ENCODE measurements around the gene ADORA2A.

The ADORA2A gene

DNA sequence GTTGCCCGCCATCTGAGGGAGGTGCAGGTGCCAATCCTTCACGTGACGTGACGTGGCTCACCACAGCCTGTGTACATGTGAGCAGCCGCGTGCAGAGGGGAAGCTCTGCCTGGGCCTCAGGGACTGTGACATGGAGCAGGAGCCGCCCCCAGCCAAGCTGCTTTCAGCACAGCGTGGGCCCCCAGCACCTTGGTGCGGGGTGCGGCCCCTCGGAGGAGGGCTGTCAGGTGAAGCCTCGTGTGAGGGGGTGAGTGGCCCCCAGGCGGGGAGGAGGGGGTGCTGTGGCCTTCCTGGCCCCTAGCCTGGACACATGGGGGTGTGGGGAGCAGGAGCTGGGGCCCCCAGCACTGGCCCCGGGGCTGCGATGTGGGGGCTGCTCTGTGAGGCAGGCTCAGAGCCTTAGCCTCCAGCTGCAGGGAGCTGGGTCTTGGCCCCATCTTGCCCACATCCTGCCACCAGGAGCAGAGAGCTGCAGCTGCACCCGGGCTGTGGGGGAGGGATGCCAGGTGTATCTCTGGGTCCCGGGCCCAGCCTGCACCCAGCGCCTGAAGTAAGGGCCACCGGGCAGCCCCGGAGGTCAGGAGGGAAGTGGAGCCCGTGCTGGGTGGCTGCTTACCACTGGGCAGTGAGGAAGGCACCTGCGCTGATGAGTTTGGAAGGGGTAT lies at the start of gene ADORA2A:
Gene ADORA2A, plus strand, starts transcription at position 100 of the 665 bp plus-strand sequence. CDS start 5,806 bp downstream, outside the sequence.
- Histone ChIP-seq H2AFZ (ENCODE audit: low read depth, low read length, severe bottlenecking) (no peak within 1 kb of the TSS), H3K9me3 (ENCODE audit: insufficient read depth, low read length) (no peaks in the 10 kb centered on the region), H3K4me2 (ENCODE audit: low read depth, low read length, poor library complexity, severe bottlenecking) (peak within 1 kb of the TSS; percentile 77), H3K9me2 (replicated peaks; ENCODE audit: insufficient read depth, low read length) (no peaks in the 10 kb centered on the region), H3K36me3 (ENCODE audit: low read length) (no peaks in the 10 kb centered on the region), H3F3A (ENCODE audit: insufficient read depth) (peaks cover 35% of the 10 kb centered on the region), H3K4me3 (ENCODE audit: insufficient read depth, low read length, poor library complexity, severe bottlenecking) (peak within 1 kb of the TSS; percentile 69), H3K79me2 (ENCODE audit: insufficient read depth, low read length) (peaks cover 58% of the 10 kb centered on the region), H3K27ac (ENCODE audit: low read depth, low read length) (peak within 1 kb of the TSS; percentile 99), H3K27me3 (ENCODE audit: low read length) (no peaks in the 10 kb centered on the region), H3K9ac (ENCODE audit: low read length) (peak within 1 kb of the TSS; percentile 87), H4K20me1 (ENCODE audit: low read depth, low read length) (no peaks in the 10 kb centered on the region)
- TF ChIP-seq EZH2phosphoT487 (conservative IDR thresholded peaks at IDR 0.05; ENCODE audit: low read length): no peak
- TF ChIP-seq, protein P1, sequence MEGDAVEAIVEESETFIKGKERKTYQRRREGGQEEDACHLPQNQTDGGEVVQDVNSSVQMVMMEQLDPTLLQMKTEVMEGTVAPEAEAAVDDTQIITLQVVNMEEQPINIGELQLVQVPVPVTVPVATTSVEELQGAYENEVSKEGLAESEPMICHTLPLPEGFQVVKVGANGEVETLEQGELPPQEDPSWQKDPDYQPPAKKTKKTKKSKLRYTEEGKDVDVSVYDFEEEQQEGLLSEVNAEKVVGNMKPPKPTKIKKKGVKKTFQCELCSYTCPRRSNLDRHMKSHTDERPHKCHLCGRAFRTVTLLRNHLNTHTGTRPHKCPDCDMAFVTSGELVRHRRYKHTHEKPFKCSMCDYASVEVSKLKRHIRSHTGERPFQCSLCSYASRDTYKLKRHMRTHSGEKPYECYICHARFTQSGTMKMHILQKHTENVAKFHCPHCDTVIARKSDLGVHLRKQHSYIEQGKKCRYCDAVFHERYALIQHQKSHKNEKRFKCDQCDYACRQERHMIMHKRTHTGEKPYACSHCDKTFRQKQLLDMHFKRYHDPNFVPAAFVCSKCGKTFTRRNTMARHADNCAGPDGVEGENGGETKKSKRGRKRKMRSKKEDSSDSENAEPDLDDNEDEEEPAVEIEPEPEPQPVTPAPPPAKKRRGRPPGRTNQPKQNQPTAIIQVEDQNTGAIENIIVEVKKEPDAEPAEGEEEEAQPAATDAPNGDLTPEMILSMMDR (IDR thresholded peaks at IDR 0.05; ENCODE audit: insufficient read depth, low read length, poor library complexity, severe bottlenecking): no peak

DNA sequence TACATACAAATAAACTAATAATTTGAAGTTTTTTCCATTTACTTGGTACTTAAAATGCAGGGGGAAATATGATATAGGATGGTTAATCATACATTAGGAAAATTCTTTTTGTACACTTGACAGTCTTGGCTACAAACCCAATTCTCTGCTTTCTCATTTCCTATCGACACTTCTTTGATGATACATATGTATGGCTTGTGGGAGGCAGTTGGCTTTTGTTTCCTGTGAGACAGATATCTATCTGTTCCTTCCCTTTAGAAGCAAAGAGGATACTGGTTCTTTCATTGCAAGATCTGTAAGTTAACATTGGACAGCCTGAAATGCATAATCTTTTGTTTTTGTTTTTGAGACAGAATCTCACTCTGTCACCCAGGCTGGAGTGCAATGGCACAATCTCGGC lies 47.9 kb upstream of the ADORA2A start:
- no peak overlapping the region for H3K4me2 ChIP-seq (ENCODE audit: low read depth, low read length, poor library complexity, severe bottlenecking)
- H3K27ac ChIP-seq (ENCODE audit: low read depth, low read length): no peak overlapping the region
- TF ChIP-seq, protein P1 (IDR thresholded peaks at IDR 0.05; ENCODE audit: insufficient read depth, low read length, poor library complexity, severe bottlenecking): no peak
- no peak for TF ChIP-seq EZH2phosphoT487 (conservative IDR thresholded peaks at IDR 0.05; ENCODE audit: low read length)

DNA sequence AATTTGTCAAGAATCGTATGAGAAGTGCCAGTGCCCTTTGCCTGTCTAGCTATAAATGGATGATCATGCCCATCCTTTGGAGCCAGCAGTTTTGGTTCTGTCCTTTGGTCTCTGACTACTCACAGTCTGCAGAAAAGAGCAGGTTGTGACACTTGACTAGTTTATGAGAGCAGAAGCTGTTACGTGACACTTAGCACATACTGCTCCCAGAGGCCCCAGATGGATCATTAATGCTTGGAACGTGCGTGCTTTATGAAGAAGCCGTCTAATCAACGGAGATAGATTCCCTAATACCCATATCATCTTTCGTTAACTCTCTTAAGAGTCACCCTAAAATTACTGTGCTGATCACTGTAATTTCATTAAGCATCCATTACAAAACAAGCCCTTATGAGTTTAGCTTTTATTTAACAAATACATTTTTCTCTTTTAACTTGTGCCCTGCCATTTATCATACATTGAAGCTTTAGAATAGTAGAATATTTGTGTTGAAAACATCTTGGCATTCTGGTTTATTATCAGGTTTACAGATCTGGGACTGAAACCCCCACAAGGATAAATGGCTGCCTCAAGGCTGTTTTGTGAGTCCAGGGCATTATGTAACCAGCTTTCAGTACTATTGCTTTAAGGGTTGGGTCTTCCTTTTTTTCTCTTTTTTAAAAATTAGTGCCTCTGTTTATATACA lies 47.0 kb upstream of the ADORA2A start:
- Histone ChIP-seq H3K9me2 (replicated peaks; ENCODE audit: insufficient read depth, low read length) (no peaks in the 10 kb centered on the region), H3K9ac (ENCODE audit: low read length) (no peak overlapping the region), H3K27ac (ENCODE audit: low read depth, low read length) (no peak overlapping the region), H3K36me3 (ENCODE audit: low read length) (peaks cover 11% of the 10 kb centered on the region; the same call in 1 of the 2 replicates), H3K4me3 (ENCODE audit: insufficient read depth, low read length, poor library complexity, severe bottlenecking) (no peak overlapping the region), H3F3A (ENCODE audit: insufficient read depth) (peaks cover 6% of the 10 kb centered on the region; the same call in 1 of the 2 replicates), H2AFZ (ENCODE audit: low read depth, low read length, severe bottlenecking) (no peak overlapping the region), H3K9me3 (ENCODE audit: insufficient read depth, low read length) (no peaks in the 10 kb centered on the region), H4K20me1 (ENCODE audit: low read depth, low read length) (no peaks in the 10 kb centered on the region), H3K27me3 (ENCODE audit: low read length) (no peaks in the 10 kb centered on the region), H3K4me2 (ENCODE audit: low read depth, low read length, poor library complexity, severe bottlenecking) (no peak overlapping the region), H3K79me2 (ENCODE audit: insufficient read depth, low read length) (no peaks in the 10 kb centered on the region)
- TF ChIP-seq, protein P1 (IDR thresholded peaks at IDR 0.05; ENCODE audit: insufficient read depth, low read length, poor library complexity, severe bottlenecking): no peak
- no peak for TF ChIP-seq EZH2phosphoT487 (conservative IDR thresholded peaks at IDR 0.05; ENCODE audit: low read length)

More for the DNA sequence above, 47.9 kb upstream of the ADORA2A start:
- Histone ChIP-seq H3K9me2 (replicated peaks; ENCODE audit: insufficient read depth, low read length) (no peaks in the 10 kb centered on the region), H3K4me3 (ENCODE audit: insufficient read depth, low read length, poor library complexity, severe bottlenecking) (no peak overlapping the region), H4K20me1 (ENCODE audit: low read depth, low read length) (no peaks in the 10 kb centered on the region), H3K79me2 (ENCODE audit: insufficient read depth, low read length) (no peaks in the 10 kb centered on the region), H3K9ac (ENCODE audit: low read length) (no peak overlapping the region), H2AFZ (ENCODE audit: low read depth, low read length, severe bottlenecking) (no peak overlapping the region), H3K9me3 (ENCODE audit: insufficient read depth, low read length) (no peaks in the 10 kb centered on the region), H3K27me3 (ENCODE audit: low read length) (no peaks in the 10 kb centered on the region), H3F3A (ENCODE audit: insufficient read depth) (peaks cover 6% of the 10 kb centered on the region; the same call in 1 of the 2 replicates), H3K36me3 (ENCODE audit: low read length) (peaks cover 15% of the 10 kb centered on the region; the same call in 1 of the 2 replicates)
